Hepatocyte (in vitro differentiated cells): ENCODE results near the gene TRPM7.

Experiments
- EZH2 ChIP-seq: fragments of 200-600 bp; sonication (generic); IDR thresholded peaks from 2 replicates; pipeline ENCODE4 v1.6.1; 2016; ENCODE audit warnings: antibody characterized with exemption, mild to moderate bottlenecking, borderline replicate concordance
- TF ChIP-seq, protein P1 (sequence below): fragments of 200-600 bp; sonication (generic); IDR thresholded peaks from 2 replicates; pipeline ENCODE4 v1.5.1; 2016; ENCODE audit warnings: antibody characterized with exemption, mild to moderate bottlenecking; ENCODE audit not compliant: poor library complexity

DNA sequence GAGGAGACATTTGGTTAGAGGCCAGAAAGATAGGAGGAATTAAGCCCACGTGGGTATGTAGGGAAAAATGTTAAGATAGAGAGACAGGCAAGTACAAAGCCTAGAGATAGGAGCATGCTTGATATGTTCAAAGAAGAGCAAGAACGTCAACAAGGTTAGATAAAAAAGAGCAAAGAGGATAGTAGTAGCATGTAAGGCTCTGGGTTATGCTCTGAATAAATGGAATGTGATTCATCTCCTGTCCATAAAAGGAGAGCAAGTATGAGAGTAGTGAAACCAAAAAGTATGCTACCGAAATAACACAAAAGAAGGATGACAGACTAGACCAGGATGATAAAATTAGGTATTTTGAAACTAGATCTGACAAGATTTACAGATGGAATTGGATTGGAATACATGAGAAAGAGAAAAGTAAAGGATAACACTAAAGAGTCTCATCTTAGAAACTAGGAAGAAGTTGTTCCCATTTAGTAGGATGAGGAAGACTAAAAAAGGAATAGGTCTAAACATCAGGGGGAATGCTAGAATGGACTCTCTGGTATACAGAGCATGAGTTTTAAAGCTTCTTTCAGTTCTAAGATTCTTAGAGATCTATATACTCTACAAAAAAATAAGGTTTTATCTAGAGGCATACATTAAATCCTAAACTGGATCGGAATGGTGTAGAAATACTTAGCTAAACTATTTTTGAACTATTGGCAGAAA lies 59.1 kb downstream of the TRPM7 start:
- TF ChIP-seq, protein P1, sequence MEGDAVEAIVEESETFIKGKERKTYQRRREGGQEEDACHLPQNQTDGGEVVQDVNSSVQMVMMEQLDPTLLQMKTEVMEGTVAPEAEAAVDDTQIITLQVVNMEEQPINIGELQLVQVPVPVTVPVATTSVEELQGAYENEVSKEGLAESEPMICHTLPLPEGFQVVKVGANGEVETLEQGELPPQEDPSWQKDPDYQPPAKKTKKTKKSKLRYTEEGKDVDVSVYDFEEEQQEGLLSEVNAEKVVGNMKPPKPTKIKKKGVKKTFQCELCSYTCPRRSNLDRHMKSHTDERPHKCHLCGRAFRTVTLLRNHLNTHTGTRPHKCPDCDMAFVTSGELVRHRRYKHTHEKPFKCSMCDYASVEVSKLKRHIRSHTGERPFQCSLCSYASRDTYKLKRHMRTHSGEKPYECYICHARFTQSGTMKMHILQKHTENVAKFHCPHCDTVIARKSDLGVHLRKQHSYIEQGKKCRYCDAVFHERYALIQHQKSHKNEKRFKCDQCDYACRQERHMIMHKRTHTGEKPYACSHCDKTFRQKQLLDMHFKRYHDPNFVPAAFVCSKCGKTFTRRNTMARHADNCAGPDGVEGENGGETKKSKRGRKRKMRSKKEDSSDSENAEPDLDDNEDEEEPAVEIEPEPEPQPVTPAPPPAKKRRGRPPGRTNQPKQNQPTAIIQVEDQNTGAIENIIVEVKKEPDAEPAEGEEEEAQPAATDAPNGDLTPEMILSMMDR, result no peak
- TF ChIP-seq EZH2, result no peak
